Ishikawa (cell line): ENCODE results near the gene ASB6.

Experiments used
- CEBPB ChIP-seq: IDR thresholded peaks from 2 replicates; pipeline ENCODE4 v1.6.1; 2012
- CREB1 ChIP-seq: IDR thresholded peaks from 2 replicates; pipeline ENCODE4 v1.6.1; 2012; ENCODE audit warnings: low read depth
- YY1 ChIP-seq: IDR thresholded peaks from 2 replicates; pipeline ENCODE4 v1.6.1; 2012; ENCODE audit warnings: low read depth
- TF ChIP-seq, protein P1 (sequence below): IDR thresholded peaks from 2 replicates; pipeline ENCODE4 v1.6.1; 2012; ENCODE audit warnings: low read depth, mild to moderate bottlenecking
- TF ChIP-seq, protein P2 (sequence below): IDR thresholded peaks from 2 replicates; pipeline ENCODE4 v1.6.1; 2012

DNA sequence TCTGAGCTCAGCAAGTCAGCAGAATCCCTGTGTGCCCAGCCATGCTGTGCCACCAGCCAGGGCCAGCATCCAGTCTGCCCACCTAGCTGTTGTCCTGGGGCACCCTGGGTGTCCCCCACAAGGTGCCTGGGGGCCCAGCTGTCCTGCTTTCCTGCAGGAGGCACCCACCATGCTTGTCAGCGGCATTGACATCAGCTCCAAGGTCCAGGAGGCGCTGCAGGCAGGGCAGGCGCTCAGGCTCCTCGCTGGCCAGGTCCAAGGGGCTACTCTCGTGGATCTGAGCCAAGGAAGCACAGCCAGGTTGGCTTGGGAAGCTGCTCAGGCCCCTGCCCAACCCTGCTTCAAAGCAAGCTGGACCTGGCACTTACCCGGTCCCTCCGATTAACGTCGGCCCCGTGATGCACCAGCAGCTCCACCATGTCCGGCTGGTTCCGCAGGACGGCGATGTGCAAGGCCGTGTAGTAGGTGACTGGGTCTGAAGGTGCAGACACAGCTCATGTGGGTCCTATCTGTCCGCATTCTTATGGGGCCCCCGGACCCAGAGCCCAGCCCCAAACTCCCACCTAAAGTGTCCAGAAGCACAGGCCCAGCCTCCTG, 2.8 kb downstream of the ASB6 start:
- TF ChIP-seq CEBPB (no peak), YY1 (no peak), CREB1 (no peak)
- TF ChIP-seq, protein P1, sequence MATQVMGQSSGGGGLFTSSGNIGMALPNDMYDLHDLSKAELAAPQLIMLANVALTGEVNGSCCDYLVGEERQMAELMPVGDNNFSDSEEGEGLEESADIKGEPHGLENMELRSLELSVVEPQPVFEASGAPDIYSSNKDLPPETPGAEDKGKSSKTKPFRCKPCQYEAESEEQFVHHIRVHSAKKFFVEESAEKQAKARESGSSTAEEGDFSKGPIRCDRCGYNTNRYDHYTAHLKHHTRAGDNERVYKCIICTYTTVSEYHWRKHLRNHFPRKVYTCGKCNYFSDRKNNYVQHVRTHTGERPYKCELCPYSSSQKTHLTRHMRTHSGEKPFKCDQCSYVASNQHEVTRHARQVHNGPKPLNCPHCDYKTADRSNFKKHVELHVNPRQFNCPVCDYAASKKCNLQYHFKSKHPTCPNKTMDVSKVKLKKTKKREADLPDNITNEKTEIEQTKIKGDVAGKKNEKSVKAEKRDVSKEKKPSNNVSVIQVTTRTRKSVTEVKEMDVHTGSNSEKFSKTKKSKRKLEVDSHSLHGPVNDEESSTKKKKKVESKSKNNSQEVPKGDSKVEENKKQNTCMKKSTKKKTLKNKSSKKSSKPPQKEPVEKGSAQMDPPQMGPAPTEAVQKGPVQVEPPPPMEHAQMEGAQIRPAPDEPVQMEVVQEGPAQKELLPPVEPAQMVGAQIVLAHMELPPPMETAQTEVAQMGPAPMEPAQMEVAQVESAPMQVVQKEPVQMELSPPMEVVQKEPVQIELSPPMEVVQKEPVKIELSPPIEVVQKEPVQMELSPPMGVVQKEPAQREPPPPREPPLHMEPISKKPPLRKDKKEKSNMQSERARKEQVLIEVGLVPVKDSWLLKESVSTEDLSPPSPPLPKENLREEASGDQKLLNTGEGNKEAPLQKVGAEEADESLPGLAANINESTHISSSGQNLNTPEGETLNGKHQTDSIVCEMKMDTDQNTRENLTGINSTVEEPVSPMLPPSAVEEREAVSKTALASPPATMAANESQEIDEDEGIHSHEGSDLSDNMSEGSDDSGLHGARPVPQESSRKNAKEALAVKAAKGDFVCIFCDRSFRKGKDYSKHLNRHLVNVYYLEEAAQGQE: no peak
- TF ChIP-seq, protein P2, sequence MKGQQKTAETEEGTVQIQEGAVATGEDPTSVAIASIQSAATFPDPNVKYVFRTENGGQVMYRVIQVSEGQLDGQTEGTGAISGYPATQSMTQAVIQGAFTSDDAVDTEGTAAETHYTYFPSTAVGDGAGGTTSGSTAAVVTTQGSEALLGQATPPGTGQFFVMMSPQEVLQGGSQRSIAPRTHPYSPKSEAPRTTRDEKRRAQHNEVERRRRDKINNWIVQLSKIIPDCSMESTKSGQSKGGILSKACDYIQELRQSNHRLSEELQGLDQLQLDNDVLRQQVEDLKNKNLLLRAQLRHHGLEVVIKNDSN: no peak
